HG02885 (cell line): ENCODE results near the gene SPATA32.
"Not testable (repeated sequence)": the region's sequence is repeated elsewhere in the genome, so short reads cannot be mapped to it uniquely, and the experiment has no call there.

Experiments used
- ATAC-seq: cut with Tn5 transposase; IDR thresholded peaks from one replicate; pipeline ENCODE4 v1.9.1; 2021; ENCODE audit warnings: mild to moderate bottlenecking; ENCODE audit not compliant: unreplicated experiment, poor library complexity

The SPATA32 gene

DNA sequence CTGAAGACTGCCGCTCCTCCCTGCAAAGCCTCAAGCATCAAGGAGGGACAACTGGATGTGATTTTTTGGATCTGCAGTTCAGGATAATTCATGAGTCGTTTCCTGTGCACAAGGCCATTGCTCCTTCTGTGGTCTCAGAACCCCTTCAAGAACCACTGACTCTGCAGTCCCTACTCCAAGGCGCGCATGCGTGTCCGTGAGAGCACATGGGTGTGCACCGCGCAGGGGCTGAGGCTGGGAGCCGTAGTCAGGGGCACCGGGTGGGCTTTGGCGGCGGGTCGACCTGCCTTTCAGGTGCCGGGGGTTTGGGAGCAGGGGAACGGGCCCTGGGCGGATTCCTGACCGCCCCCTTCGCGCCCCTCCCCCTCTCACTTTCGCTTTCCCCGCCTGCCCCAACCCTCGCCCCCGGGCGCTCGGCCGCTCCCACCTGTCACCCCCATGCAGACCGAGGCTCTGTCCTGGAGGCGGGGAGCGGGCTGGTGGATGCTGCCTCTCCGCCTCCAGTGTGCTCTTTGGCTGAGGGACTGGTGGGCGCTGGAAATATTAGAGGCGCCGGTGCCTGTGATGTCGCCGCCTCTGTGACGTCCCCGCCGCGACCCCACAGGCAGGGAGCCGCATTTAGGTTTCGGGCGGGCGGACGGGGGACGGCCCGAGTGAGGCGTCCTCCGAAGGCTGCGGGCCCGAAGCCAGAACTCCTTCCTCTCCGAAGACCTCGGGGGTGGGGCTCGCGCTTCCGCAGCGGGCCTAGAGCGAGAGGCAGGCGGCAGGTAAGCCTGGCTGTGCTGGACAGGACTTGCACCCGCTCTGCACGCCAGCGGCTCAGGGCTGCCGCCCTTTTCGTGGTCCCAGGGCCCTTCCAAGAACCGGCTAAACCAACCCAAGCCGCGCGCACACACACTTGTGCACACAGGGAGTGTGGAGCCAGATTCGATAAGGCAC is at the start of gene SPATA32:
Gene SPATA32, minus strand, starts transcription at position 518 of the 939 bp plus-strand sequence. Its CDS starts 78 bp downstream, at position 440.
- peak; percentile 42 for ATAC-seq

- no peak for ATAC-seq
Measured at GRCh38 chr17:45311401-45311759, 49.5 kb upstream of the SPATA32 start.

DNA sequence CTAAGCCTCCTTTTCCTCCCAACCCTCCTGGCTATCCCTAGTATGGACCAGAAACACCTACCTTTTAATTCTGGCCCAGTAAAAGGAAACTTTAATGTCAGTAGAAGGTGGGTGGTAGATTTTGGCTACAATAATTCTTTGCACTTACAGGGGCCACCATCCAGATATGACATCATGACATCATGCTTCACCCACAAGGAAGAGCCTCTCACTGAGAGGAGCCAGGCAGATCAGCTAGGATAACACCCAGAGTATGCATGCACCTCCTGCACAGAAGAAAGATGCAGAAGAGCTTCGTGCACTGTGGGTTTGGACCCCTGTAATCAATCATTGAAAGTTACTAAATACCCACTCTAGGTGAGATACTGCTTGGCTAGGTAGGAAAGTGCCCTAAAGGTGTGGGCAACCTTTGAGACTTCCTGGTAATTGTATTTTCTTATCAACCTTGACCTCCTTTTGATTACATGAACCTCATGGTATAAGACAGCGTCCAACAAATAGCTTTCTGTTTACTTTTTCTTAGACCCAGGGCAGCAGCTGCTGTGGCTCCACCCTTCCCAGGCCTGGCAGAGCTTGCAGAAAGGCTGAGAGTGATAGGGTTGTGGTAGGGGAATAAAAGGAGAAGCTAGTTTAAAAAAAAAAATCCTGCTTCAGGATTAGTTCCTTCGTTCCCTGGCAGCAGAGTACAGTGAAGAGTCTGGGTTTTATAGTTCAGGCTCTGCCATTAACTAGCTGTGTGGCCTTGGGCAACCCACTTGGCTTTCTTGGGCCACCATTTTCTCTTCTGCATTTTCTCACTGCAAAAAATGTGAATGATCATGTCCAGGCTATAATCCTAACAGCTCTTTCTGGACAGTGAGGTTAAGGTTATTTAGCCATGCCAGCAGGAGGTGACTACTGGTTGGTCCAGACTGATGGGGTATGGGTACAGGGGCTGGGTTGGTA is 48.8 kb upstream of the SPATA32 start:
- no peak for ATAC-seq

DNA sequence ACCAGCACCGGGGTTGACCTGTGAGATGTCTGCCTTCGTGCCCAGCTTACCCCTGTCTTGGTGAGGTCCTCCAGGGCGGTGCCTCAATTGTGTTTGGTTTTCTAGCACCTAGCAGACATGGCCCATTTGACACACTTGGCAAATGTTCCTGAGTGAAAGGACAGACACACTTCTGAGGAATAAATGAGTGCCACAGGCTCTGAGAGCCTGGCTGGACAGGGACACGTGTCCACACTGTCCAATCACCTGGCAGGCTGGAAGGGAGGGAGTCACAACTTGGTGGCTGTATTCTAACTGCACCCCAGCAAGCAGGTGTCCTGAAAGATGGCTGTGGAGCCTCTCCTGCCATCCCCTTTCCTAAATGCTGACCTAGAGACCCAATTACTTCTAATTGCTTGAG is 47.5 kb upstream of the SPATA32 start:
- no peak for ATAC-seq

DNA sequence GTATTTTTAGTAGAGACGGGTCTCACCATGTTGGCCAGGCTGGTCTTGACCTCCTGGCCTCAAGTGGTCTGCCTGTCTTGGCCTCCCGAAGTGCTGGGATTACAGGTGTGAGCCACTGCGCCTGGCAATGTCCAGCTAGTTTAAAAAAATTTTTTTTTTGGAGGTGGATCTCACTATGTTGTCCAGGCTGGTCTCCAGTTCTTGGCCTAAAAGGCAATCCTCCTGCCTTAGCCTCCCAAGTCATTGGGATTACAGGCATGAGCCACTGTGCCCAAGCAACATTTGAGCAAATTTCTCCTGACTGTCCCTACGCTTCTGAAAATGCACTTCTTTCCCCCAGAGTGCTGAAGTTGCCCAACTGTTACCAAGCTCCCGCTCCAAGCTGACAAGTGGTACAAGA is 46.9 kb upstream of the SPATA32 start:
- no peak for ATAC-seq

GRCh38 chr17:45308016-45308365 is 46.1 kb upstream of the SPATA32 start:
- no peak for ATAC-seq

DNA sequence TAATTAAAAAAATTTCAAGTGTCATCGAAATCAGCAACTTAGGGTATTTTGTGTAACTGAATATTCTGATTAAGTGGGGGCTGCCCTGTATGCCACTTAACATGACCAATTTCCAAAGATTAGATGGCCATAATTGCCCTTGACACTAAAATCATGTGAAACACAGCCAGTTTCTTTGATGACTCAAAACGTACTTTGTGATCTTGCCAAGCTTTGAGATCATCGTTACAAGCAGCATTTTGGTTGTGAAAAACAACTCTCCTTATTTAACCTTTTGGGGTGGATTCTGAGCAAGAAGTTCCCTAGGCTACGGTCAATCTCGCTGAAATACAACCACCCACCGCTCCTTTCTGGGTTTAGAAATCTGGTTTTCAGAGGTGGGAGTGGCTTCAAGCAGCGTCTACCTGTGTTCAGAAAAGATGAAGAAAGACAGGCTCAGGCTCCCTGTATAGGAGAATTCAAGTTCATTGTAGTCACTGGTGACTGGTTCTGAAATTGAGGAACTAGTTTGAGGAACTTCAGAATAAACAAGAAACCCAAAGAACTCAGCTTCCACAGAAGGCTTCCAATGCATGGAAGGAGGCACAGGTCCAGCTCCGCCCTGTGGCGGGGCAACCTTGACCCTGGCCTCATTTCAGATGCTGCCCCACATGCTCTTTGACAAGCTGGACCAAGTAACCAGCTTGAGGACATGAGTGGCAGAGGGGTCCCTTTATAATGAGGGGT is 45.6 kb upstream of the SPATA32 start:
- peak; percentile 40 for ATAC-seq

DNA sequence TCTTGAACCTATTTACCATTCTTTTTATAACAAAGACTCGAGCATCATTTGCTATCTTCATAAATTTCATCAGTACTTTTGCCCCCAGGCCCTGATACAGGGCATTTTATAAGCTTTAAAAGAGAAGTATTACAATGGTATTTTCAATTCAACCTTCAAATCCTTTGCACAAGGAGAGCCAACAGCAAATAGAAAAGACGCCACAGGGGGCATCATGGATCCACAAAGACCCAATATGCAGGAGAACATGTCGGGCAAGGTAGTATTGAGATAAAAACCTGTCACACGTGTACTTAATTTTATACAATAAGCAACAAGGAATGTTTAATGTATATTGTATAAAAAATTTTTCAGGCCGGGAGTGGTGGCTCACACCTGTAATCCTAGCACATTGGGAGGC is 44.7 kb upstream of the SPATA32 start:
- no peak for ATAC-seq

DNA sequence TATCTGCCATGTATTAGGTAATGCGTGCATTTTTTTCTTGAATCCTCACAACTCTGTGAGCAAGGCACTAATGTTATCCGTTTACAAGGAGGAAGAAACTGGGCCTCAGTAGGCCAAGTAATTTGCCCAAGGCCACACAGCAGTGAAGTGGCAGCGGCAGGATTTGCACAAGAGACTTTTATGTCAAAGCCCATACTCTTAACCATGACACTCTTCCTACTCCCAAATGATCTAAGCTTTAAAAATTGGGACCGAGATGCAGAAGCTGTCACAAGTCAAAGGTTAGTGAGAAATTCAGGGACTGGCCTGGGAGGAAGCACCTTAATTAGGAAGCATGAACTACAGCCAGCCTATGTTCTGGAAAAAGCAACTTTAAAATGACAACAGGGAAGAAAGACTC is 44.2 kb upstream of the SPATA32 start:
- ATAC-seq: no peak

DNA sequence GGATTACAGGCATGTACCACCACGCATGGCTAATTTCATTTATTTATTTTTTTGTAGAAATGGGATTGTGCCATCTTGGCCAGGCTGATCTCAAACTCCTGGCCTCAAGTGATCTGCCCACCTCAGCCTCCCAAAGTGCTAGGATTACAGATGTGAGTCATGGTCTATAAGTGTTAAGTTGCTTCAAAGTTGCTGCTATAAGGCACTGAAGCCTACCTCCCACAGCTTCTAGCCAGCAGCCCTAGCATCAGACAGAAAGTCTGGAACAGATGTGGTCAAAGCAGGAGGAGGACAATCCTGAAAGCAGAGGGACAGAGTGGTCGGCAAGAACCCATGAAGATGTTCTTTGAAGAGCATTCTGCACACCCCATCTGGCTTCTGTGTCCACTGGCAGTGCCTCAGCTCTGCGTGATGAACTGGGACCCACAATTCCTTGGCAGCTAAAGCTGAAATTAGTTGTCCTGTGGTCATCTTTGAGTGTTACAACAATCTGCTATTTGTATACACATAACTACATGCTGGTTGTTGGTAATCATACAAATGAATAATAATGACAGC is 43.7 kb upstream of the SPATA32 start:
- ATAC-seq: no peak

GRCh38 chr17:45302649-45303173 is 40.8 kb upstream of the SPATA32 start:
- peak; percentile 55 for ATAC-seq

- ATAC-seq: not testable (repeated sequence)
Measured at GRCh38 chr17:45302220-45302619, 40.3 kb upstream of the SPATA32 start.

DNA sequence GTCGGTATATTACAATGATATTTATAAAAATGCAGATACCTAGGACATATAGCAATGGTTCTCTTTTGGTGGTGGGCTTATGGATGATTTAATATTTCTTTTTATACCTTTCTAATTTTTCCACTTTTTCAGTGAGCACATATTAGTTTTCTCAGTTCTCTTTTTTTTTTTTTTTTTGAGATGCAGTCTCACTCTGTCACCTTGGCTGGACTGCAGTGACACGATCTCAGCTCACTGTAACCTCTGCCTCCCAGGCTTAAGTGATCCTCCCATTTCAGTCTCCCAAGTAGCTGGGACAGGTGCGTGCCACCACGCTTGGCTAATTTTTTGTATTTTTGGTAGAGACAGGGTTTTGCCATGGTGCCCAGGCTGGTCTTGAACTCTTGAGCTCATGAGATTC is 39.8 kb upstream of the SPATA32 start:
- no peak for ATAC-seq

GRCh38 chr17:45300060-45300751 is 38.3 kb upstream of the SPATA32 start:
- ATAC-seq: no peak

DNA sequence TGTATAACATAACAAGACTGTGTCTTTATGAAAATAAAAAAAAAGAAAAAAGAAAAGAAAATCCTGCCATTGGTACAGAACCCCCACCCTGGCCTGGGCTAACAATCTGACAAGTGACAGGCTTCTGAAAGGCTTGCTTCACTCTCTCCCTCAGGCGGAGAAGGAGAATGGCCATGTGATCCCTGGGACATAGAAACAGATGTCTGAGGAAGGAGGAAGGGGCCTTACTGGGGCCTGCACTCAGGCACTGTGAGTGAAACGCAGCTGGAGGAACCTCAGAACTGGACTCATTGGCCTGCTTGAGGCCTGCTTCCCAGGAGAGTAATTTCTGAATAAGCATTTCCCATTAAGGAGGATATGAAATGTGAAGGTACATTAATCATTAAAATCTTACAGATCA is 37.5 kb upstream of the SPATA32 start:
- no peak for ATAC-seq

GRCh38 chr17:45298546-45299285 is 36.8 kb upstream of the SPATA32 start:
- ATAC-seq: no peak

GRCh38 chr17:45296833-45297124 is 34.9 kb upstream of the SPATA32 start:
- no peak for ATAC-seq

DNA sequence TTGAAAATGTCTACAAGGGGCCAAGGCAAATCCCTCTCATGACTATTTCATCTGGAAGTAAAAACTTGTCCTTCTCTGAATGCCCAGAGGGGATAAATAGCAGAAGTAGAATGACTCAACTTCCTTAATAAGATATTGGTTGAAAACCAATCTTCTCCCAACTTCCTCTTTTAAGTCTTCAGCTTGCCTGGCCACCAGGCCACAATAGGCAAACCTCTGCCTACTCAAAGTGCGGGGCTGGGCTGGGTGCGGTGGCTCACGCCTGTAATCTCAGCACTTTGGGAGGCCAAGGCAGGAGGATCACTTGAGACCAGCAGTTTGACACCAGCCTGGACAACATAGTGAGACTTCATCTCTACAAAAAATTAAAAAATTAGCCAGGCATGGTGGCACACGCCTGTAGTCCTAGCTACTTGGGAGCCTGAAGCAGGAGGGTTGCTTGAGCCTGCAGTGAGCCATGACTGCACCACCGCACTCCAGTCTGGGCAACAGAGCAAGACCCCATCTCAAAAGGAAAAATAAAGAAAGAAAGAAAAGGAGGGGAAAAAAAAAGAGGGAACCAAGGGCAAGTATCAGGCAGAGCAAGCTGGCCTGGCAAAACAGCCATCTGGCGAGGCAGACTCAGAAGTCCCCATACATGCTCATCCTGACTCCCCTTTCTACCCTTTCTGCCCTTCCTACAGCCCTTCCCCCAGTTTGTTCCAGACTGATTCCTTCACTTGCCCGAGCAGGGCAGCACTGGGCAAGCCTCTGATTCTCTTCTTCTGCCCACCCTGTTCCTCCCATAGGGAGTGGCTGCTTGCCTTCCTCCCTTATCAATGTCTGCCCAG is 34.3 kb upstream of the SPATA32 start:
- no peak for ATAC-seq
